Measurements from ENCODE around the gene ST6GALNAC2.

The ST6GALNAC2 gene

GRCh38 chr17:76542984-76543383 lies 42.7 kb downstream of the ST6GALNAC2 start:
- Histone ChIP-seq H3K4me3 (ENCODE audit: low read length) (no peak overlapping the region), H3K4me1 (ENCODE audit: insufficient read depth, low read length) (peaks cover 75% of the 10 kb centered on the region), H3K9me3 (ENCODE audit: low read length) (no peaks in the 10 kb centered on the region), H3K36me3 (ENCODE audit: insufficient read depth, low read length) (no peaks in the 10 kb centered on the region), H3K27me3 (ENCODE audit: insufficient read depth, low read length) (peaks cover 17% of the 10 kb centered on the region), H2AFZ (ENCODE audit: low read depth, low read length) (no peak overlapping the region)

- H3K4me1 ChIP-seq (ENCODE audit: insufficient read depth, low read length) = peaks cover 75% of the 10 kb centered on the region
- no peaks in the 10 kb centered on the region for H3K36me3 ChIP-seq (ENCODE audit: insufficient read depth, low read length)
- H3K4me3 ChIP-seq (ENCODE audit: low read length) = no peak overlapping the region
- peaks cover 19% of the 10 kb centered on the region for H3K27me3 ChIP-seq (ENCODE audit: insufficient read depth, low read length)
- H3K9me3 ChIP-seq (ENCODE audit: low read length) = no peaks in the 10 kb centered on the region
- H2AFZ ChIP-seq (ENCODE audit: low read depth, low read length) = no peak overlapping the region
Observed at GRCh38 chr17:76542566-76542971, 43.1 kb downstream of the ST6GALNAC2 start.

- peaks cover 23% of the 10 kb centered on the region for H3K27me3 ChIP-seq (ENCODE audit: insufficient read depth, low read length)
Observed at GRCh38 chr17:76541739-76542454, 43.8 kb downstream of the ST6GALNAC2 start.

GRCh38 chr17:76540381-76541300 lies 45.0 kb downstream of the ST6GALNAC2 start:
- Histone ChIP-seq H3K9me3 (ENCODE audit: low read length) (no peaks in the 10 kb centered on the region), H3K36me3 (ENCODE audit: insufficient read depth, low read length) (no peaks in the 10 kb centered on the region), H3K4me1 (ENCODE audit: insufficient read depth, low read length) (peaks cover 57% of the 10 kb centered on the region), H2AFZ (ENCODE audit: low read depth, low read length) (no peak overlapping the region), H3K27me3 (ENCODE audit: insufficient read depth, low read length) (peaks cover 36% of the 10 kb centered on the region), H3K4me3 (ENCODE audit: low read length) (peak overlapping the region; percentile 37)

More at GRCh38 chr17:76541739-76542454, 43.8 kb downstream of the ST6GALNAC2 start:
- Histone ChIP-seq H3K4me1 (ENCODE audit: insufficient read depth, low read length) (peaks cover 70% of the 10 kb centered on the region), H2AFZ (ENCODE audit: low read depth, low read length) (no peak overlapping the region), H3K4me3 (ENCODE audit: low read length) (no peak overlapping the region), H3K9me3 (ENCODE audit: low read length) (no peaks in the 10 kb centered on the region), H3K36me3 (ENCODE audit: insufficient read depth, low read length) (no peaks in the 10 kb centered on the region)

- Histone ChIP-seq H3K27me3 (ENCODE audit: insufficient read depth, low read length) (peaks cover 42% of the 10 kb centered on the region), H3K9me3 (ENCODE audit: low read length) (no peaks in the 10 kb centered on the region), H2AFZ (ENCODE audit: low read depth, low read length) (no peak within 1 kb of the TSS), H3K36me3 (ENCODE audit: insufficient read depth, low read length) (no peaks in the 10 kb centered on the region), H3K4me3 (ENCODE audit: low read length) (peak within 1 kb of the TSS; percentile 37), H3K4me1 (ENCODE audit: insufficient read depth, low read length) (peaks cover 54% of the 10 kb centered on the region)
Observed at GRCh38 chr17:76539631-76540271, 45.9 kb downstream of the ST6GALNAC2 start, which contains the start of gene PRCD. PRCD (plus strand) TSS chr17:76540044; CDS start chr17:76540142, 98 bp downstream.

- peaks cover 42% of the 10 kb centered on the region for H3K27me3 ChIP-seq (ENCODE audit: insufficient read depth, low read length)
- H3K4me1 ChIP-seq (ENCODE audit: insufficient read depth, low read length) = peaks cover 47% of the 10 kb centered on the region
- H3K36me3 ChIP-seq (ENCODE audit: insufficient read depth, low read length) = no peaks in the 10 kb centered on the region
- no peak overlapping the region for H2AFZ ChIP-seq (ENCODE audit: low read depth, low read length)
- no peak overlapping the region for H3K4me3 ChIP-seq (ENCODE audit: low read length)
- H3K9me3 ChIP-seq (ENCODE audit: low read length) = no peaks in the 10 kb centered on the region
Observed at GRCh38 chr17:76538941-76539570, 46.6 kb downstream of the ST6GALNAC2 start.

- Histone ChIP-seq H3K9me3 (ENCODE audit: low read length) (no peaks in the 10 kb centered on the region), H3K36me3 (ENCODE audit: insufficient read depth, low read length) (no peaks in the 10 kb centered on the region), H3K4me1 (ENCODE audit: insufficient read depth, low read length) (peaks cover 40% of the 10 kb centered on the region), H2AFZ (ENCODE audit: low read depth, low read length) (no peak overlapping the region), H3K4me3 (ENCODE audit: low read length) (peak overlapping the region; percentile 29), H3K27me3 (ENCODE audit: insufficient read depth, low read length) (peaks cover 42% of the 10 kb centered on the region)
Observed at GRCh38 chr17:76538281-76538931, 47.3 kb downstream of the ST6GALNAC2 start.

- Histone ChIP-seq H3K4me1 (ENCODE audit: insufficient read depth, low read length) (peaks cover 33% of the 10 kb centered on the region), H3K36me3 (ENCODE audit: insufficient read depth, low read length) (no peaks in the 10 kb centered on the region), H3K27me3 (ENCODE audit: insufficient read depth, low read length) (peaks cover 42% of the 10 kb centered on the region), H2AFZ (ENCODE audit: low read depth, low read length) (no peak within 1 kb of the TSS), H3K4me3 (ENCODE audit: low read length) (peak within 1 kb of the TSS; percentile 29), H3K9me3 (ENCODE audit: low read length) (no peaks in the 10 kb centered on the region)
Observed at GRCh38 chr17:76537578-76538280, 47.9 kb downstream of the ST6GALNAC2 start, which contains the start of gene CYGB. CYGB (minus strand) TSS chr17:76537709; CDS start chr17:76537542, 167 bp downstream.

GRCh38 chr17:76537288-76537577 lies 48.4 kb downstream of the ST6GALNAC2 start:
- Histone ChIP-seq H3K9me3 (ENCODE audit: low read length) (no peaks in the 10 kb centered on the region), H3K36me3 (ENCODE audit: insufficient read depth, low read length) (no peaks in the 10 kb centered on the region), H3K27me3 (ENCODE audit: insufficient read depth, low read length) (peaks cover 42% of the 10 kb centered on the region), H3K4me1 (ENCODE audit: insufficient read depth, low read length) (peaks cover 30% of the 10 kb centered on the region), H3K4me3 (ENCODE audit: low read length) (no peak overlapping the region), H2AFZ (ENCODE audit: low read depth, low read length) (no peak overlapping the region)

- no peaks in the 10 kb centered on the region for H3K9me3 ChIP-seq (ENCODE audit: low read length)
- peaks cover 42% of the 10 kb centered on the region for H3K27me3 ChIP-seq (ENCODE audit: insufficient read depth, low read length)
- no peaks in the 10 kb centered on the region for H3K36me3 ChIP-seq (ENCODE audit: insufficient read depth, low read length)
- no peak overlapping the region for H2AFZ ChIP-seq (ENCODE audit: low read depth, low read length)
- peaks cover 30% of the 10 kb centered on the region for H3K4me1 ChIP-seq (ENCODE audit: insufficient read depth, low read length)
- no peak overlapping the region for H3K4me3 ChIP-seq (ENCODE audit: low read length)
Observed at GRCh38 chr17:76536511-76537287, 49.0 kb downstream of the ST6GALNAC2 start.

GRCh38 chr17:76535788-76536510 lies 49.7 kb downstream of the ST6GALNAC2 start:
- Histone ChIP-seq H3K36me3 (ENCODE audit: insufficient read depth, low read length) (no peaks in the 10 kb centered on the region), H3K27me3 (ENCODE audit: insufficient read depth, low read length) (peaks cover 42% of the 10 kb centered on the region), H3K4me3 (ENCODE audit: low read length) (no peak overlapping the region), H3K4me1 (ENCODE audit: insufficient read depth, low read length) (peaks cover 24% of the 10 kb centered on the region), H3K9me3 (ENCODE audit: low read length) (no peaks in the 10 kb centered on the region), H2AFZ (ENCODE audit: low read depth, low read length) (no peak overlapping the region)
